BE2C (cell line): ENCODE data around the gene TBC1D10A.

ENCODE experiments used
- DNase-seq: peaks from one replicate; pipeline ENCODE4 v3.0.0-alpha.2; 2020
- H3K27me3 ChIP-seq: fragments of 250-450 bp; sonication (Bioruptor Pico); 2 replicates; pipeline ENCODE4 v1.5.1; 2020; ENCODE audit warnings: mild to moderate bottlenecking
- H3K36me3 ChIP-seq: fragments of 250-450 bp; sonication (Bioruptor Pico); 2 replicates; pipeline ENCODE4 v1.5.1; 2020; ENCODE audit warnings: mild to moderate bottlenecking
- H3K4me1 ChIP-seq: fragments of 250-450 bp; sonication (Bioruptor Pico); 2 replicates; pipeline ENCODE4 v1.5.1; 2020
- H3K4me3 ChIP-seq: 2 replicates; pipeline ENCODE4 v1.5.1; 2011; ENCODE audit warnings: low read depth, low read length
- H3K9me3 ChIP-seq: fragments of 250-450 bp; sonication (Bioruptor Pico); 2 replicates; pipeline ENCODE4 v1.5.1; 2020
- CTCF ChIP-seq: IDR thresholded peaks from 2 replicates; pipeline ENCODE4 v1.5.1; 2012; ENCODE audit warnings: mild to moderate bottlenecking, low read depth, low read length

Gene TBC1D10A

DNA sequence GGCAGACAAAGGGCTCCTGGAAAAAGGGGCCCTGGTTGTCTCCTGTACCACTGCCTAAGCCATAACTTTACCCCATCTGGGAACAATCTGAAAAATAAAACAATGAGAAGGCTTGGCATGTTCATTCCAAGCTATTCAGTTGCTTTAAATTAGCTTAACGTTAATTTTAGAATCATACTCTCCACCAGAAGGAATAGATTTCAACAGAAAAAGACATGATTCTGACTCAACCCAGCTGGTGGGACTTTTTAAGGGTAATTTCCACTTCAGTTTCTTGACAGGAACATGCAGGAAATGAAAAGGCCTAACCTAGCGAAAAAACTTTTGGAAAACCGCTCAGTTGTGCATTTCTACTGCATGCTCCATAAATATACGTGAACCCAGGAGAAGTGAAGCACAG is 22.1 kb upstream of the TBC1D10A start:
- H3K4me1 ChIP-seq, result no peaks in the 10 kb centered on the region
- no peaks in the 10 kb centered on the region for H3K9me3 ChIP-seq
- no peak overlapping the region for H3K4me3 ChIP-seq
- peaks cover 72% of the 10 kb centered on the region for H3K36me3 ChIP-seq
- DNase-seq, result no peak
- no peak for TF ChIP-seq CTCF
- H3K27me3 ChIP-seq, result no peaks in the 10 kb centered on the region

GRCh38 chr22:30348404-30348803 is 21.7 kb upstream of the TBC1D10A start:
- DNase-seq, result no peak
- Histone ChIP-seq H3K4me1 (no peaks in the 10 kb centered on the region), H3K36me3 (peaks cover 76% of the 10 kb centered on the region), H3K4me3 (no peak overlapping the region), H3K27me3 (no peaks in the 10 kb centered on the region), H3K9me3 (no peaks in the 10 kb centered on the region)
- no peak for TF ChIP-seq CTCF

GRCh38 chr22:30347255-30347892 is 20.6 kb upstream of the TBC1D10A start:
- Histone ChIP-seq H3K4me1 (no peaks in the 10 kb centered on the region), H3K4me3 (no peak overlapping the region), H3K27me3 (no peaks in the 10 kb centered on the region), H3K9me3 (no peaks in the 10 kb centered on the region), H3K36me3 (peaks cover 77% of the 10 kb centered on the region)
- TF ChIP-seq CTCF, result no peak
- no peak for DNase-seq

DNA sequence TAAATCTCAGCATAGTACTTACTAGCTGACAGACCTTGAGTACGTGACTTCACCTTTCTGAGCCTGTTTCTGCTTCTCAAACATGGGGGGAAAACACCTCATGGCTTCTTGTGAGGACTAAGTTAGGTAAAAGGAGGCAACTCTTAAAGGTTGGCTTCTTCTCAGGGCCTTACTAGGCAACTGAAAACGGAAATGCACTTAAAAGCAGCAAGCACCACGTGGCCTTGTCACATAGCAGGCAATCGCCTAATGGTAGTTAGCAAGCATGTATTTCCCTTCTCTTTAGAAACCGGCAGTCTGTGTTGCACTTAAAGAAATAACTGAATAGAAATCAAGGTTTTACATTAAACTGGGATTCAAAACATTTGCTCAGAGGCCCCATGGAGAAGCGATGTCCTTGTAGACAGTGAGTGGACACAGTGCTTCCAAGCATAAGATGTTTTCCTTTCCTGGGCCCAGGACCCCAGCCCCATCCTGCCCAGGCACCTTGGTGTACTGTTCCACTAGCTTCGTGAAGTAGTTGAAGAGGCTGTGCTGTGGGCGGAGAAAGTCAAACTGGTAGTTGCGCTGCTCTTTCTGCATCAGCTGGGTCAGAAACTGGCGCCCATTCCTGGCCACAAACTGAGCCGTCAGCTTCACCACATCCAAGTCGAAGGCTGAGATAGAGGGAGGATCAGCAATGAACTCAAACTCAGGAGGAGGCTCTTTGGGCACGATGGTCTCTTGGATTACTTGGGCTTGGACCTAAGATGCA is 17.9 kb upstream of the TBC1D10A start:
- Histone ChIP-seq H3K4me1 (no peaks in the 10 kb centered on the region), H3K9me3 (no peaks in the 10 kb centered on the region), H3K36me3 (peaks cover 82% of the 10 kb centered on the region), H3K27me3 (no peaks in the 10 kb centered on the region), H3K4me3 (no peak overlapping the region)
- no peak for DNase-seq
- TF ChIP-seq CTCF, result no peak

DNA sequence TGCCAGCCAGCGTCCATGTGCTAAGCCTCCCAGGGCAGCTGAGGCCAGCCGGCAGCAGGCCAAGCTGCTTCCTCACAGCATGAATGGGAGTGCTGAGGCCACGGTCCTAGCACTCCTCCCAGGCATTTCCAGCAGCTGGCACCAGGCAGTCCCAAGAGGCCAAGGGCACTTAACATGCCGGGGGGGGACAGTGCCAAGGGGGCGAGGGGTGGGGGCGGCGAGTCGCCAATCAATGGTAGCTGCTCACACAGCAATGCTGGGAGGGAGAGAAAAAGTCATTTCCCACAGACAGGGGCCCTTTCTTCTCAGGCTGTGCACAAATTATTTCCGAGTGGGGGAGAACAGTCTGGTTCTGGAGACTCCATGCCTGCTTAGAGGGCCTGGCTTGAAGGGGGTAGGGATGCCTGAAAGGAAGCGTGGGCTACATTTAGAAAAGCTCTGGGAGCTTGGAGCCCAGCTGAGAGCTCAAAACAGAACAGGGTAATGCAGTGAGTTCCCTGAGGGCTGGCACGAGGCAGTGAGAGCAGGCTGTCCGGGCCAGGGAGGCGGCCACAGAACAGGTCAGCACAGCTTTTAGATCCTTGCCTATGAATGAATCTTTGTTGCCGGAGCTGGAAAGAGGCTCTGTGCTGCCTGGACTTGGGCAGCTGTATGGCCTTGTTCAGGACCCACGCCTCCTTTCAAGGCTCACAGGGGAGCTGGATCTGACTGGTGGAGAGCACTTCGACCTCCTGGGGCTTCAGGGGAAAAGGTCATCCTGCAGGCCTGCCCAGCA is 14.4 kb upstream of the TBC1D10A start:
- H3K36me3 ChIP-seq, result peaks cover 97% of the 10 kb centered on the region
- H3K4me1 ChIP-seq, result no peaks in the 10 kb centered on the region
- no peaks in the 10 kb centered on the region for H3K27me3 ChIP-seq
- no peak overlapping the region for H3K4me3 ChIP-seq
- H3K9me3 ChIP-seq, result no peaks in the 10 kb centered on the region
- DNase-seq, result no peak
- no peak for TF ChIP-seq CTCF
